ENCODE data around the gene LYRM2. TPM values are rescaled to one million over a fixed set of nuclear protein-coding genes. Genes with fewer than 3 reads are reported as not detected.
A peak's percentile ranks its signal among the peaks of the same experiment; 100 is the strongest.

The LYRM2 gene
- total RNA-seq, 4 donors from 2014 or later, result 12.5 to 17.3 (median 14.5) TPM

- intact Hi-C loops (cut with DNase I; ENCODE audit: low total_unique reads), result loop anchor here (10.0 kb wide), 1 partner anchor 95 kb away; no protein-coding TSS in a partner anchor
- TF ChIP-seq CTCF (IDR thresholded peaks at IDR 0.05) (no peak), POLR2A (IDR thresholded peaks at IDR 0.05) (no peak)
- DNase-seq (ENCODE audit: low spot score in 2 of 2), result peak in 1 of 2 donors; percentile 31
- 74 to 76% methylated on average over 7 of the region's 7 CpGs for WGBS, 2 donors
- no peak overlapping the region for H3K4me3 ChIP-seq (ENCODE audit: low read depth, poor library complexity, severe bottlenecking)
Measured at GRCh38 chr6:89589297-89590025, 49.1 kb downstream of the LYRM2 start.

DNA sequence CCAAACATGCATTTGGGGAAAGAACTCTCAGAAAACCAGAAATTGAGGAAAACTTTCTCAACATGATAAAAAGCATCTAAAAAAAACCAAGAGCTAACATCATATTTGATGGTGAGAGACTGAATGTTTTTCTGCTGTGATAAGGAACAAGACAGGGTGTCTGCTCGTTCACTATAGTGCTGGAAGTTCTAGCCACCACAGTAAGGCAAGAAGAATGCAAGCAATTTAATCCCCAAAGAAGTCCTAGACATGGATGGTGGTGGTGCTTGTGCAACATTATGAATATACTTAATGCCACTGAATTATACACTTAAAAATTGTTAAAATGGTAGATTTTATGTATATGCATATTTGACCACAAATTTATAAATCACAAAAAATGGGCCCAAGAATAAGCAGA is 53.4 kb downstream of the LYRM2 start:
- 83 to 97% methylated on average over 1 of the region's 1 CpG for WGBS, 2 donors

GRCh38 chr6:89584539-89584938 is 54.0 kb downstream of the LYRM2 start:
- WGBS, 2 donors, result 89 to 91% methylated on average over 3 of the region's 3 CpGs
- DNase-seq (ENCODE audit: low spot score in 2 of 2), result no peak
- no peak overlapping the region for H3K4me3 ChIP-seq (ENCODE audit: low read depth, poor library complexity, severe bottlenecking)
- intact Hi-C loops (cut with DNase I; ENCODE audit: low total_unique reads), result no loop called here
- no peak for TF ChIP-seq CTCF (IDR thresholded peaks at IDR 0.05)
- no peak for TF ChIP-seq POLR2A (IDR thresholded peaks at IDR 0.05)

More for the DNA sequence above, 53.4 kb downstream of the LYRM2 start:
- intact Hi-C loops (cut with DNase I; ENCODE audit: low total_unique reads), result no loop called here
- DNase-seq (ENCODE audit: low spot score in 2 of 2), result no peak
- no peak for TF ChIP-seq CTCF (IDR thresholded peaks at IDR 0.05)
- no peak for TF ChIP-seq POLR2A (IDR thresholded peaks at IDR 0.05)
- no peak overlapping the region for H3K4me3 ChIP-seq (ENCODE audit: low read depth, poor library complexity, severe bottlenecking)

DNA sequence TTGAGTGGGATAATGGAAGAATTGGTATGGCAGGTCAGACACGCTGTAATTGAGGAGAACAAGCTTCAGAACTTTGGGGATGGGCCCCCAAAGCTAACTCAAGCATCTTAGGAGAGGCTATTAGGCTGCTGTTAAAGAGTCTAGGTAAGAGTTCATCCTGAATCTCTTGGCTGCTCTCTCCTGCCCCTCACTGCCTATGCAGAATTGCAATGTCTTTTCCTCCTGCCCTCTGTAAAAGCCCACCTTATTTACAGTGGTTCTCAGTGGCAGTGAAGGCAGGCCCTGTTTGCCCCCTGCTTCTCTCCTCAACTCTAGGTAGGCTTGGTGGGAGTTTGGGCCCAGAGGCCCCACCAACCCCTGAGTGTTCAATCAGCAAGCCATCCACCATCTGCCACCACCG is 55.0 kb downstream of the LYRM2 start:
- intact Hi-C loops (cut with DNase I; ENCODE audit: low total_unique reads), result no loop called here
- no peak for TF ChIP-seq CTCF (IDR thresholded peaks at IDR 0.05)
- TF ChIP-seq POLR2A (IDR thresholded peaks at IDR 0.05), result no peak
- DNase-seq (ENCODE audit: low spot score in 2 of 2), result no peak
- 91 to 94% methylated on average over 2 of the region's 2 CpGs for WGBS, 2 donors
- no peak overlapping the region for H3K4me3 ChIP-seq (ENCODE audit: low read depth, poor library complexity, severe bottlenecking)

DNA sequence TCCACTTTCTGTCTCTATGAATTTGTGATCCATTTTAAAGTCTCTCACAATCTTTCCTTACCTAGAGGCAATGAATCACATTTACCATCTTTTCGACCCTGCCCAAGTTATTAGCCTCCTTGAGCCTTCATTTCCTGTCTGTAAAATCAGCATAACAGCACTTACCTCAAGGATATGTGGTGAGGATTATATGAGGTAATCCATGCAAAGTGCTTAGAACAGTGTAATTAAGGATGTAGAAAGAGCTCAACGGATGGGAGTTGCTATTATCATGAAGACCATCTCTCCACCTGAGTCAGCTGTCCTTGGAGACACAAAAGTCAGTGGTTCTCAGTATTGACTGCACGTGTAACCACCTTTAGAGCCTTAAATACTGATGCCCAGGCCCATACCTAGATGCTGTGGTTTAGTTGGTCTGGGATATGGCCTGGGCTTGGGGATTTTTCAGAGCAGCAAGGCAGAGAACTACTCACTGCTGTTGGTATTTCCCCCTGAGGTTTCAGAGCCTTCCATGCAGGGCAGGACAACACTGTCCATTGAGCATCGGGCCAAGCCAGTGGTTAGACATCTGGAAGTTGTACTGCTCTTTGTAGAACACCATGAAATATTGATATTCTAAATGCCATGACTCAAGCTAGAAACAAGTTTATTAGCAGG is 55.8 kb downstream of the LYRM2 start:
- intact Hi-C loops (cut with DNase I; ENCODE audit: low total_unique reads), result no loop called here
- DNase-seq (ENCODE audit: low spot score in 2 of 2), result no peak
- no peak overlapping the region for H3K4me3 ChIP-seq (ENCODE audit: low read depth, poor library complexity, severe bottlenecking)
- 72 to 76% methylated on average over 4 of the region's 4 CpGs for WGBS, 2 donors
- TF ChIP-seq POLR2A (IDR thresholded peaks at IDR 0.05) (no peak), CTCF (IDR thresholded peaks at IDR 0.05) (no peak)
